AG09309 (cell line): Measurements from ENCODE around the gene BLTP3B.
"Not testable (repeated sequence)": the region's sequence is repeated elsewhere in the genome, so short reads cannot be mapped to it uniquely, and the experiment has no call there.

Experiments
- DNase-seq: peaks from one replicate; pipeline ENCODE4 v3.0.0-alpha.2; 2010; ENCODE audit warnings: low read depth
- H3K4me3 ChIP-seq: 2 replicates; pipeline ENCODE4 v1.5.1; 2011; ENCODE audit warnings: mild to moderate bottlenecking, low read depth, low read length, moderate library complexity; ENCODE audit not compliant: control insufficient read depth
- CTCF ChIP-seq: IDR thresholded peaks from 2 replicates; pipeline ENCODE4 v1.5.1; 2011; ENCODE audit warnings: mild to moderate bottlenecking, low read depth, low read length, inconsistent platforms; ENCODE audit not compliant: insufficient read depth, control insufficient read depth; ENCODE audit errors: missing control alignments

Gene BLTP3B

GRCh38 chr12:100142851-100143559 lies at the start of gene BLTP3B:
Gene BLTP3B (minus strand): TSS chr12:100142874. CDS start chr12:100142635, 239 bp downstream.
- no peak for DNase-seq
- peak within 1 kb of the TSS; percentile 75 for H3K4me3 ChIP-seq
- TF ChIP-seq CTCF, result no peak

GRCh38 chr12:100189636-100190394 lies 47.1 kb upstream of the BLTP3B start:
- H3K4me3 ChIP-seq, result no peak overlapping the region
- TF ChIP-seq CTCF, result no peak
- no peak for DNase-seq

GRCh38 chr12:100188888-100189635 lies 46.4 kb upstream of the BLTP3B start:
- DNase-seq, result not testable (repeated sequence)

GRCh38 chr12:100187857-100188519 lies 45.3 kb upstream of the BLTP3B start:
- H3K4me3 ChIP-seq, result no peak overlapping the region
- no peak for TF ChIP-seq CTCF
- DNase-seq, result no peak

More at GRCh38 chr12:100188888-100189635, 46.4 kb upstream of the BLTP3B start:
- not testable (repeated sequence) for H3K4me3 ChIP-seq

- no peak for DNase-seq
- H3K4me3 ChIP-seq, result no peak overlapping the region
- TF ChIP-seq CTCF, result no peak
These were observed 44.4 kb upstream of the BLTP3B start for GRCh38 chr12:100187068-100187467.

- H3K4me3 ChIP-seq, result no peak overlapping the region
- DNase-seq, result no peak
- no peak for TF ChIP-seq CTCF
These were observed 43.4 kb upstream of the BLTP3B start for GRCh38 chr12:100186071-100186470.
